ENCODE measurements around the gene PARD3B. TPM values are rescaled to one million over a fixed set of nuclear protein-coding genes. Genes with fewer than 3 reads are reported as not detected.

Gene PARD3B
- total RNA-seq, 1 experiment from 2014 or later, result 7.6 TPM

DNA sequence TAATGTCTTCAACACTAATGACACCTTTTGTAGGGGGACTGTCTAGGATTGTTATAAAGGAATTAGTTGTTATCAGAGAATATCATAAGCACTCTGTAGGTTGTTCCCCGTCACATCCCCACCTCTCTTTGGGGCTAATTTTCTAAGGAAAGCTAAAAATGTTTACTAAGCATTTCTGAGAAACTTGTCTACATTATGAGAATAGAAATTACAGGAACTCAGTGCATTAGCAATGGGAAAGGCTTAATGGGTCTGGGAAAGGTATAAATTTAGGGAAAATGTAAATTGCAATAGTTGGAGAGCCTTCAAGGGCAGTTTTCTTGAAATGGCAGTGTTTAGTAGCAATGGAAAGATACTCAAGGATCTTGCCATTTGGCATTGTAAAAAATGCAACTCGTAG, 879.8 kb downstream of the PARD3B start:
- TF ChIP-seq EZH2 (IDR thresholded peaks at IDR 0.05; ENCODE audit: borderline replicate concordance, low read depth, low read length, poor library complexity, severe bottlenecking), result no peak
- TF ChIP-seq, protein P1, sequence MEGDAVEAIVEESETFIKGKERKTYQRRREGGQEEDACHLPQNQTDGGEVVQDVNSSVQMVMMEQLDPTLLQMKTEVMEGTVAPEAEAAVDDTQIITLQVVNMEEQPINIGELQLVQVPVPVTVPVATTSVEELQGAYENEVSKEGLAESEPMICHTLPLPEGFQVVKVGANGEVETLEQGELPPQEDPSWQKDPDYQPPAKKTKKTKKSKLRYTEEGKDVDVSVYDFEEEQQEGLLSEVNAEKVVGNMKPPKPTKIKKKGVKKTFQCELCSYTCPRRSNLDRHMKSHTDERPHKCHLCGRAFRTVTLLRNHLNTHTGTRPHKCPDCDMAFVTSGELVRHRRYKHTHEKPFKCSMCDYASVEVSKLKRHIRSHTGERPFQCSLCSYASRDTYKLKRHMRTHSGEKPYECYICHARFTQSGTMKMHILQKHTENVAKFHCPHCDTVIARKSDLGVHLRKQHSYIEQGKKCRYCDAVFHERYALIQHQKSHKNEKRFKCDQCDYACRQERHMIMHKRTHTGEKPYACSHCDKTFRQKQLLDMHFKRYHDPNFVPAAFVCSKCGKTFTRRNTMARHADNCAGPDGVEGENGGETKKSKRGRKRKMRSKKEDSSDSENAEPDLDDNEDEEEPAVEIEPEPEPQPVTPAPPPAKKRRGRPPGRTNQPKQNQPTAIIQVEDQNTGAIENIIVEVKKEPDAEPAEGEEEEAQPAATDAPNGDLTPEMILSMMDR (conservative IDR thresholded peaks at IDR 0.05; ENCODE audit: low read depth, low read length), result no peak
- intact Hi-C loops (cut with micrococcal nuclease; ENCODE audit: unreplicated experiment), result no loop called here

DNA sequence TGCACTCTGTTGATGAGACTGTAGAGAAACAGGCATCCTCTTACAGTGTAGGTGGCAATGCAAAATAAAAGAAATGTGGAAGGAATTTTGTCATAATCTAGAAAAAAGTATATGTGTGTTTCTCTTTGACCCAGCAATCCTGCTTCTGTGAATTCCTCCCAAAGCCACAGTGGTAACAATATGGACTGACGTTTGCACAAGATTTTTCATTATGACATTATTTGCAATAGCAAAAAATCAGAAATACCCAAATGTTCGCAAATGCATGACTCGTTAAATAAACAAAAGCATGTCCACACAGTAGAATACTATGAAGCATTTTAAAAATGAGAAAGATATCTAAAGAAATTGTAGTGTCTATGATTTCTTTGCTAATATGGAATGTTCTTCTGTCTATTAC, 881.8 kb downstream of the PARD3B start:
- Histone ChIP-seq H3K27ac (ENCODE audit: low read depth, low read length, poor library complexity, severe bottlenecking) (no peak overlapping the region), H3K9me3 (ENCODE audit: low read depth, low read length, poor library complexity, severe bottlenecking) (no peaks in the 10 kb centered on the region), H3K27me3 (replicated peaks; ENCODE audit: insufficient read depth, low read depth, low read length, poor library complexity) (no peaks in the 10 kb centered on the region), H3K4me1 (ENCODE audit: insufficient read depth, low read length, poor library complexity, severe bottlenecking) (no peaks in the 10 kb centered on the region), H3K36me3 (ENCODE audit: insufficient read depth, low read length, poor library complexity, severe bottlenecking) (no peaks in the 10 kb centered on the region), H3K4me3 (ENCODE audit: low read depth, low read length, poor library complexity, severe bottlenecking) (no peak overlapping the region)
- no TSS peak for BruUV-seq (replicated peaks)
- CTCF ChIA-PET, result no interaction called here
- no peak for DNase-seq (ENCODE audit: low spot score)
- POLR2A ChIA-PET (ENCODE audit: low non-redundant PET), result no interaction called here
- no peak for TF ChIP-seq EZH2 (IDR thresholded peaks at IDR 0.05; ENCODE audit: borderline replicate concordance, low read depth, low read length, poor library complexity, severe bottlenecking)
- TF ChIP-seq, protein P1 (conservative IDR thresholded peaks at IDR 0.05; ENCODE audit: low read depth, low read length), result no peak
- intact Hi-C loops (cut with micrococcal nuclease; ENCODE audit: unreplicated experiment), result no loop called here

More for the DNA sequence above, 879.8 kb downstream of the PARD3B start:
- Histone ChIP-seq H3K4me3 (ENCODE audit: low read depth, low read length, poor library complexity, severe bottlenecking) (no peak overlapping the region), H3K9me3 (ENCODE audit: low read depth, low read length, poor library complexity, severe bottlenecking) (no peaks in the 10 kb centered on the region), H3K36me3 (ENCODE audit: insufficient read depth, low read length, poor library complexity, severe bottlenecking) (no peaks in the 10 kb centered on the region), H3K27ac (ENCODE audit: low read depth, low read length, poor library complexity, severe bottlenecking) (no peak overlapping the region), H3K4me1 (ENCODE audit: insufficient read depth, low read length, poor library complexity, severe bottlenecking) (no peaks in the 10 kb centered on the region), H3K27me3 (replicated peaks; ENCODE audit: insufficient read depth, low read depth, low read length, poor library complexity) (no peaks in the 10 kb centered on the region)
- no peak for DNase-seq (ENCODE audit: low spot score)
- no TSS peak for BruUV-seq (replicated peaks)
- POLR2A ChIA-PET (ENCODE audit: low non-redundant PET), result no interaction called here
- CTCF ChIA-PET, result no interaction called here

DNA sequence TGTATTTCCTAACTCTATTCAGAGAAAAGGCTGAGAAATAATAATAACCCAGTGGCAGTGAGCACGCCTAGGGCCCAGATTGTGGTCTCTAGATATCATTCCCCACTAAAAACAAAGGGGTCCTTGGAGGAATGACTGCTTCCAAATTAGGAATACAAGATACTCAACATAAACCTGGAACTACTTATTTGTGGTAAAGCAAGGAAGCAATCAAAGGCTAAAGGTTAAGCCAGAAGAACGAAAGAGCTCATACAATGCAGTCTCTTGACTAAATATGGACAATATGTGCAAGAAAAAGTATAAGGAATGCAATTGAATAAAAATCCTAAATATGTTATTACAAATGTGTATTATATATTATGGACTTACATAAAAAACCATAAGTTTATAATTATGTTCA, 883.5 kb downstream of the PARD3B start:
- Histone ChIP-seq H3K27me3 (replicated peaks; ENCODE audit: insufficient read depth, low read depth, low read length, poor library complexity) (no peaks in the 10 kb centered on the region), H3K4me3 (ENCODE audit: low read depth, low read length, poor library complexity, severe bottlenecking) (no peak overlapping the region), H3K27ac (ENCODE audit: low read depth, low read length, poor library complexity, severe bottlenecking) (no peak overlapping the region), H3K4me1 (ENCODE audit: insufficient read depth, low read length, poor library complexity, severe bottlenecking) (no peaks in the 10 kb centered on the region), H3K36me3 (ENCODE audit: insufficient read depth, low read length, poor library complexity, severe bottlenecking) (no peaks in the 10 kb centered on the region), H3K9me3 (ENCODE audit: low read depth, low read length, poor library complexity, severe bottlenecking) (no peaks in the 10 kb centered on the region)
- TF ChIP-seq EZH2 (IDR thresholded peaks at IDR 0.05; ENCODE audit: borderline replicate concordance, low read depth, low read length, poor library complexity, severe bottlenecking), result no peak
- TF ChIP-seq, protein P1 (conservative IDR thresholded peaks at IDR 0.05; ENCODE audit: low read depth, low read length), result no peak
- ChIA-PET POLR2A (ENCODE audit: low non-redundant PET) (no interaction called here), CTCF (no interaction called here)
- DNase-seq (ENCODE audit: low spot score), result no peak
- intact Hi-C loops (cut with micrococcal nuclease; ENCODE audit: unreplicated experiment), result no loop called here
- BruUV-seq (replicated peaks), result no TSS peak

All from A673 (cell line).